Measurements from ENCODE around the gene ATF7. TPM values are rescaled to one million over a fixed set of nuclear protein-coding genes. Genes with fewer than 3 reads are reported as not detected.

The ATF7 gene
- total and polyA plus RNA-seq, 2 experiments from 2014 or later = 12.8 to 21.5 TPM

- Histone ChIP-seq H3F3A (ENCODE audit: insufficient read depth) (peaks cover 6% of the 10 kb centered on the region; the same call in 1 of the 2 replicates), H2AFZ (no peak overlapping the region), H3K4me1 (ENCODE audit: insufficient read depth) (no peaks in the 10 kb centered on the region), H4K20me1 (ENCODE audit: insufficient read depth) (no peaks in the 10 kb centered on the region), H3K9ac (no peak overlapping the region), H3K27me3 (replicated peaks; ENCODE audit: insufficient read depth) (no peaks in the 10 kb centered on the region), H3K4me2 (ENCODE audit: unreplicated experiment) (no peak overlapping the region), H3K9me2 (ENCODE audit: insufficient read depth) (no peaks in the 10 kb centered on the region), H3K4me3 (no peak overlapping the region), H3K9me3 (ENCODE audit: low read depth) (no peaks in the 10 kb centered on the region), H3K79me2 (ENCODE audit: insufficient read depth) (no peaks in the 10 kb centered on the region), H3K27ac (no peak overlapping the region), H3K36me3 (ENCODE audit: low read depth) (peaks cover 45% of the 10 kb centered on the region)
- in situ Hi-C loops (cut with MboI) = no loop called here
- no peak for DNase-seq
- 29 to 57% methylated on average over 2 of the region's 2 CpGs for WGBS, 2 experiments (ENCODE audit: low coverage in 1 of 2, low lambda C conversion rate in 2 of 2, missing lambda C conversion rate in 2 of 2)
- TF ChIP-seq EZH2phosphoT487 (IDR thresholded peaks at IDR 0.05; ENCODE audit: insufficient read depth, low read depth) (no peak), EZH2 (IDR thresholded peaks at IDR 0.05; ENCODE audit: insufficient read depth, poor library complexity, severe bottlenecking) (no peak)
Observed at GRCh38 chr12:53515291-53515680, 110.9 kb downstream of the ATF7 start.

- in situ Hi-C loops (cut with MboI) = no loop called here
- 78 to 80% methylated on average over 6 of the region's 6 CpGs for WGBS, 2 experiments (ENCODE audit: low coverage in 1 of 2, low lambda C conversion rate in 2 of 2, missing lambda C conversion rate in 2 of 2)
Observed at GRCh38 chr12:53514628-53515290, 111.4 kb downstream of the ATF7 start.

GRCh38 chr12:53513712-53514410 is 112.3 kb downstream of the ATF7 start:
- Histone ChIP-seq H3K9me2 (ENCODE audit: insufficient read depth) (no peaks in the 10 kb centered on the region), H3F3A (ENCODE audit: insufficient read depth) (peaks cover 9% of the 10 kb centered on the region), H2AFZ (no peak overlapping the region), H3K4me1 (ENCODE audit: insufficient read depth) (no peaks in the 10 kb centered on the region), H3K27ac (no peak overlapping the region), H3K9me3 (ENCODE audit: low read depth) (no peaks in the 10 kb centered on the region), H3K79me2 (ENCODE audit: insufficient read depth) (no peaks in the 10 kb centered on the region), H3K4me2 (ENCODE audit: unreplicated experiment) (no peak overlapping the region), H3K36me3 (ENCODE audit: low read depth) (peaks cover 38% of the 10 kb centered on the region), H3K9ac (0 out of 2 replicates have a peak overlapping the region, but pooled peaks have one; percentile 13), H3K27me3 (replicated peaks; ENCODE audit: insufficient read depth) (no peaks in the 10 kb centered on the region), H3K4me3 (no peak overlapping the region), H4K20me1 (ENCODE audit: insufficient read depth) (no peaks in the 10 kb centered on the region)
- in situ Hi-C loops (cut with MboI) = no loop called here
- DNase-seq = no peak
- TF ChIP-seq EZH2phosphoT487 (IDR thresholded peaks at IDR 0.05; ENCODE audit: insufficient read depth, low read depth) = no peak
- no peak for TF ChIP-seq EZH2 (IDR thresholded peaks at IDR 0.05; ENCODE audit: insufficient read depth, poor library complexity, severe bottlenecking)
- 87 to 90% methylated on average over 6 of the region's 6 CpGs for WGBS, 2 experiments (ENCODE audit: low coverage in 1 of 2, low lambda C conversion rate in 2 of 2, missing lambda C conversion rate in 2 of 2)

More at GRCh38 chr12:53514628-53515290, 111.4 kb downstream of the ATF7 start:
- no peak overlapping the region for H2AFZ ChIP-seq
- no peak overlapping the region for H3K27ac ChIP-seq
- H3K4me1 ChIP-seq (ENCODE audit: insufficient read depth) = no peaks in the 10 kb centered on the region
- no peaks in the 10 kb centered on the region for H3K9me3 ChIP-seq (ENCODE audit: low read depth)
- H3K4me3 ChIP-seq = no peak overlapping the region
- no peaks in the 10 kb centered on the region for H3K9me2 ChIP-seq (ENCODE audit: insufficient read depth)
- peaks cover 6% of the 10 kb centered on the region; the same call in 1 of the 2 replicates for H3F3A ChIP-seq (ENCODE audit: insufficient read depth)
- H3K4me2 ChIP-seq (ENCODE audit: unreplicated experiment) = no peak overlapping the region
- H3K36me3 ChIP-seq (ENCODE audit: low read depth) = peaks cover 44% of the 10 kb centered on the region
- no peak for DNase-seq
- TF ChIP-seq EZH2 (IDR thresholded peaks at IDR 0.05; ENCODE audit: insufficient read depth, poor library complexity, severe bottlenecking) (no peak), EZH2phosphoT487 (IDR thresholded peaks at IDR 0.05; ENCODE audit: insufficient read depth, low read depth) (no peak)
- no peaks in the 10 kb centered on the region for H3K27me3 ChIP-seq (replicated peaks; ENCODE audit: insufficient read depth)
- H4K20me1 ChIP-seq (ENCODE audit: insufficient read depth) = no peaks in the 10 kb centered on the region
- no peaks in the 10 kb centered on the region for H3K79me2 ChIP-seq (ENCODE audit: insufficient read depth)
- H3K9ac ChIP-seq = no peak overlapping the region

- Histone ChIP-seq H3K9me3 (ENCODE audit: low read depth) (no peaks in the 10 kb centered on the region), H3K4me3 (no peak overlapping the region), H3K4me1 (ENCODE audit: insufficient read depth) (peaks cover 15% of the 10 kb centered on the region), H3K27ac (no peak overlapping the region), H3K27me3 (replicated peaks; ENCODE audit: insufficient read depth) (no peaks in the 10 kb centered on the region), H3K9me2 (ENCODE audit: insufficient read depth) (no peaks in the 10 kb centered on the region), H3K4me2 (ENCODE audit: unreplicated experiment) (no peak overlapping the region), H3F3A (ENCODE audit: insufficient read depth) (peaks cover 28% of the 10 kb centered on the region), H3K79me2 (ENCODE audit: insufficient read depth) (no peaks in the 10 kb centered on the region), H4K20me1 (ENCODE audit: insufficient read depth) (no peaks in the 10 kb centered on the region), H3K36me3 (ENCODE audit: low read depth) (peaks cover 29% of the 10 kb centered on the region), H2AFZ (no peak overlapping the region), H3K9ac (no peak overlapping the region)
- WGBS, 2 experiments (ENCODE audit: low coverage in 1 of 2, low lambda C conversion rate in 2 of 2, missing lambda C conversion rate in 2 of 2) = 84 to 86% methylated on average over 9 of the region's 9 CpGs
- DNase-seq = no peak
- TF ChIP-seq EZH2phosphoT487 (IDR thresholded peaks at IDR 0.05; ENCODE audit: insufficient read depth, low read depth) (no peak), EZH2 (IDR thresholded peaks at IDR 0.05; ENCODE audit: insufficient read depth, poor library complexity, severe bottlenecking) (no peak)
- in situ Hi-C loops (cut with MboI) = no loop called here
Observed at GRCh38 chr12:53510181-53510812, 115.9 kb downstream of the ATF7 start.

Data from GM23248 (cell line).